ENCODE data around the gene GGCX. TPM values are rescaled to one million over a fixed set of nuclear protein-coding genes. Genes with fewer than 3 reads are reported as not detected.
"Not testable (repeated sequence)": the region's sequence is repeated elsewhere in the genome, so short reads cannot be mapped to it uniquely, and the experiment has no call there.

The GGCX gene
- total RNA-seq, 1 donor from 2014 or later: 27.9 TPM

DNA sequence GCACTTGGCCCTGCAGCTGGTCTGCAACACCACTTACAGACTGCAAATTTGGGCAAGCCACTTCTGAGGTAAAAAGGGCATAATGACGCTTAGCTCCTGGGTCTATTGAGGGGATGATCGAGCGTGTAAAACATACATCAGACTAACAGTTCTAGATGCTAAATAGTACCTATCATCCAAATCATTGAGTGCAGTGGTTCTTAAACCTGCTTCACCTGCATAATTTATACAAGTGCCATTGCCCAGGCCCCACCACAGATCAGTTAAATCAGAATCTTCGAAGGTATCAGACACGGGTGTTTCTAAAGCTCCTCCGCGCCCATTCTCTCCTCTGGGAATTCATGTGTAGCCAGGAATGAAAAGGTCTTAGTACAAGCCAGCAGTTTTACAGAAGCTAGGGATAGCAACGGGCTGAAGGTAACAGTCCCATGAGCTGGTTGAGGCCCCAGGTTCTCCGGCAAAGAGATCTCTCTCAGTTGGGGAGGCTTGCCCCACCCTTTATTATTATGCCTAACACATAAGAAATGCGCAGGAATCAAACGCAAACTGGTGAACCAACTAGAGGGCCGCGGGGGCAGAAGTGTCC lies 33.5 kb upstream of the GGCX start:
- H3K4me3 ChIP-seq (ENCODE audit: low read depth, low read length): peak overlapping the region; percentile 84
- H3K36me3 ChIP-seq (ENCODE audit: control insufficient read depth, insufficient read depth, low read length): peaks cover 11% of the 10 kb centered on the region
- FAIRE-seq: no peak
- no peak for DNase-seq (ENCODE audit: low read depth)
- TF ChIP-seq CTCF (IDR thresholded peaks at IDR 0.05; ENCODE audit: insufficient read depth, low read length, severe bottlenecking): no peak
- H3K27me3 ChIP-seq (ENCODE audit: control insufficient read depth, insufficient read depth, low read length): no peaks in the 10 kb centered on the region

DNA sequence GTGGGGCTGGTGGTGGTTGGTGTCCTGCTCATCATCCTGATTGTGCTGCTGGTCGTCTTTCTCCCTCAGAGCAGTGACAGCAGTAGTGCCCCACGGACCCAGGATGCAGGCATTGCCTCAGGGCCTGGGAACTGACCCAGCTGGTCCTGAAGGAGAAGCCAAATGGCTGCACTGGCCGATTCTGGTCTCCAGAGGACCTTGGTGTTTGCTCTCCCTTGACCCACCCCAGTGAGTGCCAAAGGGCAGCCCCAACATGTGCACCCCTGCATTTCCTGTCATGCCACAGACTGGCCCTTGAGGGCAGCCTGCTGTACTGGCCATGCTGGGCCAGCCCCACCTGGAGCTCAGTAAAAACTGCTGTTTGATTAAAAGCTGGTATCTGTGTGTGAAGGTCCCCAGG lies 31.7 kb upstream of the GGCX start:
- FAIRE-seq (no peak), DNase-seq (ENCODE audit: low read depth) (no peak)
- Histone ChIP-seq H3K4me3 (ENCODE audit: low read depth, low read length) (no peak overlapping the region), H3K27me3 (ENCODE audit: control insufficient read depth, insufficient read depth, low read length) (no peaks in the 10 kb centered on the region), H3K36me3 (ENCODE audit: control insufficient read depth, insufficient read depth, low read length) (peaks cover 8% of the 10 kb centered on the region)
- no peak for TF ChIP-seq CTCF (IDR thresholded peaks at IDR 0.05; ENCODE audit: insufficient read depth, low read length, severe bottlenecking)

- H3K4me3 ChIP-seq (ENCODE audit: low read depth, low read length); FAIRE-seq; H3K27me3 ChIP-seq (ENCODE audit: control insufficient read depth, insufficient read depth, low read length); DNase-seq (ENCODE audit: low read depth); H3K36me3 ChIP-seq (ENCODE audit: control insufficient read depth, insufficient read depth, low read length): not testable (repeated sequence)
Observed at GRCh38 chr2:85592299-85592698, 31.0 kb upstream of the GGCX start.

- DNase-seq (ENCODE audit: low read depth) (no peak), FAIRE-seq (no peak)
- peaks cover 1% of the 10 kb centered on the region for H3K36me3 ChIP-seq (ENCODE audit: control insufficient read depth, insufficient read depth, low read length)
- TF ChIP-seq CTCF (IDR thresholded peaks at IDR 0.05; ENCODE audit: insufficient read depth, low read length, severe bottlenecking): no peak
- H3K27me3 ChIP-seq (ENCODE audit: control insufficient read depth, insufficient read depth, low read length): no peaks in the 10 kb centered on the region
- no peak overlapping the region for H3K4me3 ChIP-seq (ENCODE audit: low read depth, low read length)
Observed at GRCh38 chr2:85591563-85591962, 30.3 kb upstream of the GGCX start.

GRCh38 chr2:85590950-85591349 lies 29.7 kb upstream of the GGCX start:
- no peak for TF ChIP-seq CTCF (IDR thresholded peaks at IDR 0.05; ENCODE audit: insufficient read depth, low read length, severe bottlenecking)
- Histone ChIP-seq H3K4me3 (ENCODE audit: low read depth, low read length) (no peak overlapping the region), H3K27me3 (ENCODE audit: control insufficient read depth, insufficient read depth, low read length) (no peaks in the 10 kb centered on the region), H3K36me3 (ENCODE audit: control insufficient read depth, insufficient read depth, low read length) (no peaks in the 10 kb centered on the region)
- DNase-seq (ENCODE audit: low read depth) (no peak), FAIRE-seq (no peak)

DNA sequence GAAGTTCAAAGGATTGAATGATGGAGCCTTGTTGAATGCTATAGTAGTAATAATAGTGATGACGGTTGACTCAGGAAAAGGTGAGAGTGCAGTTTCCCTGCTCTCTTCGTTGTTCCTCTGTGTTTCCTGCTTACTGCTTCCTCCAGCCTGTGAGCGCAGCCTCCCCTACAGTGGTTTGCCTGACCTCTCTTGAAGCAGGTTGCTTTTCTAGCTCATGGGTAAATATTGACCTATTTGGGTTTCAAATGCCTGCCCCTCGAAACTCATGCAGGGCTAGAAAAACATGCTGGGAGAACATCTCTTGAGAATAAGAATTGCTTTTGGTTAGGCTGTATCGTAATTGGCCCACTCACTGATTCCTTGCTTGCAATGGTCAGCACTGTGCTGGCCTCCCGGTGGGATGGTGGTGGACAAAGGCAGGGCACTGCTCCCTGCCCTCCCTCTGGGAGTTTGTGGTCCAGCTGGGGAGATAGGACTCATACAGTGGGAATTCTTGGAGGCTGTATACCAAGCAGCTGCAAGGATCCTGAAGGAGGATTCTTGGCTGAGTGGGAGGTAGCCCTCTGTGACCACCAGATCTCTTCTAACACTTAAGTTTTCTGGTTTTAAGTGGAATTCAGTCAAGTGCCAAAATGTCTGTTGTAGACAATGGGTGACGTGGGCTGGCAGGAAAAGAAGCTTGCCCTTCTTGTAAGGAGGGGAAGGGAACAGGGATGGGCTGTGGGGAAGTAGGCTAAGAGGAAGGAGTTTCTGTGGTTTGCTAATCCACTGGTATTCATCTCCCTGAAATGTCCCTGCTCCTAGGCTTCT lies 28.9 kb upstream of the GGCX start:
- FAIRE-seq (no peak), DNase-seq (ENCODE audit: low read depth) (peak; percentile 56)
- H3K27me3 ChIP-seq (ENCODE audit: control insufficient read depth, insufficient read depth, low read length): no peaks in the 10 kb centered on the region
- no peak overlapping the region for H3K4me3 ChIP-seq (ENCODE audit: low read depth, low read length)
- TF ChIP-seq CTCF (IDR thresholded peaks at IDR 0.05; ENCODE audit: insufficient read depth, low read length, severe bottlenecking): no peak
- H3K36me3 ChIP-seq (ENCODE audit: control insufficient read depth, insufficient read depth, low read length): no peaks in the 10 kb centered on the region
